ENCODE results near the gene PRAMEF26. TPM values are rescaled to one million over a fixed set of nuclear protein-coding genes. Genes with fewer than 3 reads are reported as not detected.
"Not testable (repeated sequence)": the region's sequence is repeated elsewhere in the genome, so short reads cannot be mapped to it uniquely, and the experiment has no call there.

Gene PRAMEF26
- total RNA-seq: not detected

GRCh38 chr1:13155909-13156308 lies at the start of gene PRAMEF26:
Gene PRAMEF26 (minus strand): TSS chr1:13156009. CDS start chr1:13153095, 2,914 bp downstream.
- not testable (repeated sequence) for ATAC-seq (replicated peaks in 1 of 2); DNase-seq; H3K27me3 Mint-ChIP-seq (ENCODE audit: low read depth); H3K27ac Mint-ChIP-seq; H3K4me1 Mint-ChIP-seq (ENCODE audit: low read depth); H3K4me3 Mint-ChIP-seq; H3K9me3 Mint-ChIP-seq; H3K36me3 Mint-ChIP-seq (ENCODE audit: insufficient read depth in 2 of 2)

- H3K4me3 Mint-ChIP-seq; H3K4me1 Mint-ChIP-seq (ENCODE audit: low read depth); ATAC-seq (replicated peaks in 1 of 2); H3K27me3 Mint-ChIP-seq (ENCODE audit: low read depth); H3K36me3 Mint-ChIP-seq (ENCODE audit: insufficient read depth in 2 of 2); H3K9me3 Mint-ChIP-seq; DNase-seq; H3K27ac Mint-ChIP-seq: not testable (repeated sequence)
Measured at GRCh38 chr1:13201309-13201708, 45.5 kb upstream of the PRAMEF26 start, which contains the start of gene PRAMEF13. Gene PRAMEF13 (minus strand): TSS chr1:13201409. CDS start chr1:13199589, 1,820 bp downstream.

GRCh38 chr1:13171548-13171947 lies 15.7 kb upstream of the PRAMEF26 start, which contains the start of gene PRAMEF9:
Gene PRAMEF9 (plus strand): TSS chr1:13171848. CDS start chr1:13175281, 3,433 bp downstream.
- not testable (repeated sequence) for H3K27me3 Mint-ChIP-seq (ENCODE audit: low read depth); H3K4me3 Mint-ChIP-seq; DNase-seq; H3K36me3 Mint-ChIP-seq (ENCODE audit: insufficient read depth in 2 of 2); H3K27ac Mint-ChIP-seq; ATAC-seq (replicated peaks in 1 of 2); H3K4me1 Mint-ChIP-seq (ENCODE audit: low read depth); H3K9me3 Mint-ChIP-seq

- H3K36me3 Mint-ChIP-seq (ENCODE audit: insufficient read depth in 2 of 2); H3K9me3 Mint-ChIP-seq; H3K4me3 Mint-ChIP-seq; H3K27me3 Mint-ChIP-seq (ENCODE audit: low read depth); DNase-seq; H3K27ac Mint-ChIP-seq; H3K4me1 Mint-ChIP-seq (ENCODE audit: low read depth); ATAC-seq (replicated peaks in 1 of 2): not testable (repeated sequence)
Measured at GRCh38 chr1:13165531-13165930, 9.7 kb upstream of the PRAMEF26 start, which contains the start of gene HNRNPCL4. Gene HNRNPCL4 (minus strand): TSS chr1:13165631. CDS start chr1:13165467, 164 bp downstream.

GRCh38 chr1:13116754-13117153 lies 39.1 kb downstream of the PRAMEF26 start, which contains the start of gene HNRNPCL2:
Gene HNRNPCL2 (minus strand): TSS chr1:13116854. CDS start chr1:13116400, 454 bp downstream.
- H3K9me3 Mint-ChIP-seq; H3K36me3 Mint-ChIP-seq (ENCODE audit: insufficient read depth in 2 of 2); DNase-seq; H3K4me1 Mint-ChIP-seq (ENCODE audit: low read depth); ATAC-seq (replicated peaks in 1 of 2); H3K27me3 Mint-ChIP-seq (ENCODE audit: low read depth); H3K4me3 Mint-ChIP-seq; H3K27ac Mint-ChIP-seq: not testable (repeated sequence)

Other genes starting within 250 kb of the PRAMEF26 start
- gene PRAMEF7, start 239.4 kb downstream of the PRAMEF26 start, total RNA-seq: not detected
- gene PRAMEF6, start 208.4 kb downstream of the PRAMEF26 start, total RNA-seq: not detected
- gene PRAMEF27, start 99.4 kb downstream of the PRAMEF26 start, total RNA-seq: not detected
- not detected for gene HNRNPCL3, start 95.2 kb downstream of the PRAMEF26 start, total RNA-seq
- gene PRAMEF25, start 85.2 kb downstream of the PRAMEF26 start, total RNA-seq: not detected
- gene HNRNPCL2, start 39.2 kb downstream of the PRAMEF26 start, total RNA-seq: not detected
- gene HNRNPCL4, start 9.6 kb upstream of the PRAMEF26 start, total RNA-seq: not detected
- gene PRAMEF9, start 15.8 kb upstream of the PRAMEF26 start, total RNA-seq: not detected
- gene PRAMEF13, start 45.4 kb upstream of the PRAMEF26 start, total RNA-seq: not detected
- gene PRAMEF18, start 70.1 kb upstream of the PRAMEF26 start, total RNA-seq: not detected
- not detected for gene PRAMEF5, start 98.2 kb upstream of the PRAMEF26 start, total RNA-seq
- not detected for gene PRAMEF8, start 129.1 kb upstream of the PRAMEF26 start, total RNA-seq
- gene PRAMEF33, start 147.5 kb upstream of the PRAMEF26 start, total RNA-seq: not detected
- gene PRAMEF15, start 159.6 kb upstream of the PRAMEF26 start, total RNA-seq: not detected
- gene PRAMEF14, start 191.1 kb upstream of the PRAMEF26 start, total RNA-seq: not detected
- gene PRAMEF19, start 215.9 kb upstream of the PRAMEF26 start, total RNA-seq: not detected
- not detected for gene PRAMEF17, start 233.6 kb upstream of the PRAMEF26 start, total RNA-seq